Right kidney (tissue), 9 donors: ENCODE results near the gene GFI1B.
"Not testable (repeated sequence)": the region's sequence is repeated elsewhere in the genome, so short reads cannot be mapped to it uniquely, and the experiment has no call there.

Source experiments
- DNase-seq: peaks from one replicate; pipeline ENCODE4 v3.0.0-alpha.2; 2016
- long read RNA-seq, 8 donors: transcript quantifications; one replicate each; lab custom pipeline, GENCODE V29; 2026

GFI1B gene
- long read RNA-seq, donor 1, result 0 reads
- long read RNA-seq, donor 2, result 0 reads
- long read RNA-seq, donor 3, result 0 reads
- long read RNA-seq, donor 4, result 0 reads
- long read RNA-seq, donor 5, result 0 reads
- long read RNA-seq, donor 6, result 0 reads
- long read RNA-seq, donor 7, result 0 reads
- long read RNA-seq, donor 8, result 0 reads

DNA sequence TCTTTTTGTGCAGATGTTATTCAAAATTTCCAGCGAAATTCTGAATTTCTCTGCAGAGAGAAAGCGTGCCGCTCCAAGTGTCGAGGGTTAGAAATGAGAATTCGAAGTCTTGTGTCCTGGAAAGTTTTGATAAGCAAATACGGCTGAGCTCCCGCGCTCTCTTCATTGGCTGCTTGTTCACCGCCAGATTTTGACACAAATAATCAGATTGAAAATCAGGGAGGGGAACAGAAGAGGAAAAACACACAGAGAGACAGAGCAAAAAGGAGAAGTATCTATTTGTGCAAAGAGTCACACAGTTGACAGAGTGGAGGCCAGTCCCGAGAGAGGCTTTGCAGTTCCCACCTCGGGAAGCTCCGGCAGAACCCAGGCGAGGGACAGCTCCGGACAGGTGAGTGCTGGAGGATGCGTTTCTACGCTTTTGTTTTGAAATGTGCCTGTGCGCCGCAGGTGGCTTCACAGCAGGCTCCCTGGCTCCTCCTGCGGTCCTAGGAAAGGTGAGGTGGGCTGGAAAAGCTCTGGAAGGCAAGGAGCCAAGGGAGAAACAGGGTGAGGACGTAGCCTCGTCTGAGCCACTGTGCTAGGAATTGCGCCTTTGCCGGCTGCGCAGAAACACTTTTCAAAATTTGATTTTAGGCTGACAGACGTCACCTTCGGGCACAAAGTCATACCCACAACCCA, at the start of gene GFI1B:
Gene GFI1B, plus strand, starts transcription at position 244 of the 681 bp plus-strand sequence. CDS start 7,985 bp downstream, outside the sequence.
- no peak for DNase-seq

DNA sequence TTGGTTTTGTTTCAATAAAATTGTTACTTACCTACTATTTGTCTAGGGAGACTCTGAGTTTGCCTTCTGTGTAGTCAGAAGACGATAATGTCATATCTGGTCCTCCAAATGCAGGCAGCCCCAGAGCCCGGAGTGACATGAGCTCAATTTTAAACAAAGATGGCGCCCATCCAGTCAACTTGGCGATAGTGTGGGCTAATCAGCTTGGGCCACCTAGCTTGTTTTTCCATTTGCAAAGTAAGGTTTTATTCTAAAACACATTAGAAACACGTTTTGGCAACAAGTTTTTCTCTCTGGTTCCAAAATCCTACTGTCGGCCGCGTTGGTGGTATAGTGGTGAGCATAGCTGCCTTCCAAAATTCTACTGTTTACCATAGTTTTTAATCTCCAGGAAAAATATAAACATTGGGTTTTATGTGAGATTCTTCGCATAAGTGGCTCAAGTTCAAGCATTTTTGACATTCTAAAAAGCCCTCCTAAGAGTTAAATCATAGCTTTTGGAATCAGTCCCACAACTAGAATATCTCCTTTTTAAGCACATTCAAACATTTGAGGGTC, 47.2 kb upstream of the GFI1B start:
- no peak for DNase-seq

DNA sequence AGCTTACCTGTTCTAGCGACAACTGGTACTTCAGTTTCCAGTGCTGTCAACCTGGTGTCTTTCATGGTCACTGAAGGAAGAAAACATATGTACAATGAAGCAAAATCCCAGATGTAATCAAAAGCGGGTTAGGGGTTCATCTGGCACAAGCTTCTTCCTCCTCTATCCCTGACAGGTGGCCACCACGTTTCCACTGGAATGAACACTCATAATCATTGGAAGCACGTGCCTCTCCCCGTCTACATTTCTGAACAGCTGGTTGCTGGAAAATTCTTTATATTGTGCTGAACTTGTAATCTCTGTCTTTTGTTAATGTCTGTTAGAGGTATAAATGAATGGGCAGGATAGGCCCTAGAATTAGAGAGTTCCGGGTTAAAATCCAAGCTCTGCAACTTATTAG, 43.5 kb upstream of the GFI1B start:
- no peak for DNase-seq

DNA sequence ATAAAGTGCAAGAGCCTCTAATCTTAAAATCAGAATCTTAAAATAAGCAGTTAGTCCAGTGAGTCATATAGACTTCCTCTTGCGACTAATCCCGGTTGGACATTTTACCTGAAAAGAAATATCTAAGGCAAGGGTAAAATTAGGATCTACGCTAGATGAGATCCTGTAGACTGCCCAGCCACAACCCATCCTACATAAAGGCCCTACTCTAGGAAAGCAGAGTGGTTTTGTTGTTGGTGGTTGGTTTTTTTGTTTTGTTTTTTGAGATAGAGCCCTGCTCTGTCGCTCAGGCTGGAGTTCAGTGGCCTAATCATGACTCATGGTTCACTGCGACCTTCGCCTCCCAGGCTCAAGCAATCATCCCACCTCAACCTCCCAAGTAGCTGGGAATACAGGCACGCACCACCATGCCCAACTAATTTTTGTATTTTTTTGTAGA, 41.0 kb upstream of the GFI1B start:
- DNase-seq, result no peak

DNA sequence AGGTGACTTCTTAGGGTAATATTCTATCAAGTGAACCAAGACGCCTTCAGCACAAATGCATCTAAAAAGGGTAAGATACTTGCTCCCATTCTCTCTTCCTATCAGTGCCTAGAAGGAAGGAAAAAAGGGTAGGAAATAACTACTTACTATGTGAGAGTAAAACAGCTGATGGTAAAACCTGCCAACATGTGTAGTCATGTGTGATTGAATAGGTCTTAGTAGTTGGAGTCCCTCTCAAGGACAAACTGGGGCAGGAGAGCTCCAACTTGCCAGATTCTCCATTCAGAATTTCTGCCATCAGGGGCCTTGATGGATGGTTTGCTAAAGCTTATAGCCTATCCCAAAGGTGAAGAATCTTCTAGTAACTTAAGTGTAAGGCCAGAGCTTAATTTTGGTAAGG, 39.3 kb upstream of the GFI1B start:
- no peak for DNase-seq

DNA sequence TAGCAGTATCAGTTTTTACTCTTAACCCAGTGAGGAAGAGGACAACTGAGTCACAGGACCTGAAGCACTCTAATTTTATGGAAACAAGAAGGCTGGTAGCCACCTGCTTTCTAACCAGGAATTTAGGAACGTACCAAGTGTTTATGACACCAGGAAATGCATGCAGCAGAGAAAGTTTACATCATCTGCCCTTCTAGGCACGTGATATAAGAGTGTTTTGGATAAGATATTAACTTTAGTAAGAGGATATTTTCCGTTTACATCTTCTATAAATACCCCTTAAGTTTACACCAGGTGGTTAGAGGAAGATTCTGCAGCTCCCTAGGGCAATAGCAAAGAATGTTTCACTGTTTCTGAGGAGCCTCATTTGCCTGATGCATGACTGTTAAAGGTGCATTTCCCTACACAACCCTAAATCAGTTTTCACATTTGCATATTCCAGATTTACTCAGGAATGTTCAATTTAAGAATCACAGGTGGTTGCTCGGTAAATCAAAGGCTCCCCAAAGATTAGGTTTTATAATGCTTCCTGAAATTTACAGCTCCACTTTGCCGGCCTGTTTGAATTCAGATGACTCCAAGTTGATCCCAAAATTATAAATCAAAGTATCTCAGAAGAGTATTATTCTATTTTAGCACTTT, 35.8 kb upstream of the GFI1B start:
- DNase-seq, result no peak

DNA sequence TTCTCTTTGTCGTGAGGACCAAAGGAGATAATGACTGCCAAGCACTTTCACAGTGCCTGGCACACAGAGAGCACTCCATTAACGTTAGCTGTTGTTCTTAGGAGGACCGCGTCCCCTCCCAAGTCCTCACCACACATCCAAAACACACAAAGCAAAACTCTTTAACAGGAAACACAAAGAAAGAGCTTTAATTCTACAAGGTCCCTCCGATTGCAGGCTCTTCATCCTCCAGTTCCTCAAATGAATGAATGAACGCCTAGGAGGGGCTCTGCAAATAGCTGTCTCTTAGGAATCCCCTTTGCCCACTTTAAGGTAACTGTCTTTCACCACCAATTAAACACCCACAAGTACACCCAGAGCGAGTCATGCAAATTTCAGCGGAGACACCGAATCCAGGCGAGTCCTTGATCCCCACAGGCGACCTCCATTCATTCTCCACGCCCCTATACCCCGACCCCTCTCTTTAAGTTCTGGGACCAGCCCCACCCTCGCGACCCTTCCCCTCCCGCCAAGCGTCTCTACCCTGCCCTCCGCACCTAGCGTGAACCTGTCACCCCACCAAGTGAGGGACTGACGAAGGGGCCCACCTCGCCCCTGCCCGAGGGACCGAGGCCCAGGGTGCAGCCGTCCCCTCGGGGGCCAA, 34.7 kb upstream of the GFI1B start:
- no peak for DNase-seq

DNA sequence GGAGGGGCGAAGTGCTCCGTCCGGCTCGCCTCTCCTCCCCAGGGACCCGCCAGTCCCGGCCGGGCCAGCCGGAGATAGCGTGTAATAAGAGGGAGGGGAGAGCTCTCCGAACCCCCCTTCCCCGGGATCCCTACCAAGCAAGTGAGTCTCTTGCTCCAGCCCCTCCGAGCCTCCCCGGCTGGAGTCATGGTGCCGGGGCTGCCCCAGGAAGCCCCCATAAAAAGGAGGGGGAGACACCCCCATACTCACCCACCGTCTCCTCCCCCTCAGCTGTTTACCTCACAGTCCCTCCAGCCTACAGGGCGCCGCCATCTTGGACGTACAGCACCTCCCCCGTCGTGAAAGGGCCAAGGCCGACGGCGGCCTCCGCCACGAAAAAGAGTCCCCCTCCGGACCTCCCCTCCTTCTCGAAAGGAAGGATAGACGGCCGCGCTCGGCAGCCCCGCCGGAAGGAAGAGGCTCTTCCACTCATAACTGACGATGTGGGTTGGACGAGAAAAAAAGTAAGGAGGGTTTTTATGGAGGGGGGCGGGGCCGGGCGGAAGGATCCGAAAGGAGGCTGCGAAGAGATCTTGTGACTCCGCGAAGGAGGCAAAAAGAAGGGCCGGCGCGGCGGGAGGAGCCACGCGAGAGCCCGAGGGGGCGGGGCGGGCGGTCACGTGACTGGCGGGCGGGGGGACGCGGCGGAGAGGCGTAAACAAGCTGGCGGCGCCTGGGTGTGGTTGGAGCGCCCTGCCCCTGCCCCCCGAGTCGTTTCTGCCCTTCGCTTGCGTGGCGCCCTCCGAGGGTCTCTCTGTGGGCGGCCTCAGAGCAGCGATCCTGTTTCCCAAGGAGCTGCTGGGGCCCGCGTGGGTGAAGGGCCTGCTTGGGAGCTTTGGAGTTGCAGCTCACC, 34.0 kb upstream of the GFI1B start, which contains the start of gene TSC1:
Gene TSC1, minus strand, starts transcription at position 323 of the 892 bp plus-strand sequence. CDS start 15,744 bp downstream, outside the sequence.
- peak; percentile 99 for DNase-seq

DNA sequence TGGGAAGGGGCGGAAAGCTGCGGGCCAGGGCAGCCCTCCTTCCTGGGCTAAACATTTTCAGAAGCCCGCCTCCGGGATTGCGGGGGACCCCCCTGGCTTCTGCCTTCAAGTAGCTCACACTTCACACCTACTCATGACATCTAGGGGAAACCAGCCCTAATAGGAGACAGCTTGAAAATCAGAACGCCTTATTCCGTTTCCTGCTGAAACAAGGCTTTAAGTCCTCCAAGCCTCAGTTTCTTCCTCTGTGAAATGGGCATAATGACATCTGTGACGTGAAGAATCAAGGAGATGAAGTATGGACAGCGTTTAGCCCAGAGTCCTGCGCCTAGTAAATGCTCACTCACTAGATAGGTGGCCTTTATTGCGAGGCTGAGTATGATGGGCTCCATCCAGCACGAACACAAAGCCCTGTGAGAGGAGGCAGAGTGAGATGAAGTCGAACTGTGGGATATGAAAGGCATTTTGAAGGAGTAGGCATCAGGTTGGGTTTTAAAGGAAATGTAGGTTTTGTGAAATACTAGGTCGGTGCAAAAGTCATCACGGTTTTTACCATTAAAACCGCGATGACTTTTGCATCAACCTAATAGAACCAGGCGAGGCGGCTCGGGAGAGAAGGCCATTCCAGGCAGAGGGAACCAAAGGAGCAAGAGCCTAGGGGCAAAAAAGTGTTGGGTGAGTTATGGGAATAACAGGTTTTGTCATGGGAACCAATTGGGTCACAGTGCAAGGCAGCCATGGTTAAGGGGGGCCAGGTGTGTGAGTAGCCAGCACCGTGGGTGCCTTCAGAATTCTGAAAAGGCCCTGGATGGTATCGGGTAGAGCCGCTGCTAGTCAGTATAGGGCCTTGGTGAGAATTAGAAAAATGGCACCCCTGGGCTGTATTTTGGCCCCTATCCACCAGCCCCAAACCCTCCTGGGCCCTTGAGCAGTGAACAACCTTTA, 33.0 kb upstream of the GFI1B start:
- DNase-seq, result no peak

DNA sequence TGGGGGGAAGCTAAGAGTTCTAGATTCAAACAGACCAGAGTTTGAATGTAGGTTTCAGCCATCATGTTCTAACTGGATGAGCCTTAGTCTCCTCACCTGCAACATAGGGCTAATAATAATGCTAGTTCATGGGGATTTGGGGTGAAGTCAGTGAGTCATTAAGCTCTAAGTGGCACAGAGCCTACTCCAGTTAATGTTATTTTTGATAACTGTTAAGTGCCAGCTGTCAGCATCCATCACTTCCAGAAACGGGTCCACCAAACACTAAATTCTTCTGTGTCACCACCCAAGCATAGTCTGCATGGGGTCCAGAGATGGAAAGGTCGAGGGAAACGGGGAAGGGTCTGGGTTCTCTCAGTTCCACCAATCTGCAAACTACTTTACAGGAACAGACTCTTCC, 32.3 kb upstream of the GFI1B start:
- peak; percentile 7 for DNase-seq

DNA sequence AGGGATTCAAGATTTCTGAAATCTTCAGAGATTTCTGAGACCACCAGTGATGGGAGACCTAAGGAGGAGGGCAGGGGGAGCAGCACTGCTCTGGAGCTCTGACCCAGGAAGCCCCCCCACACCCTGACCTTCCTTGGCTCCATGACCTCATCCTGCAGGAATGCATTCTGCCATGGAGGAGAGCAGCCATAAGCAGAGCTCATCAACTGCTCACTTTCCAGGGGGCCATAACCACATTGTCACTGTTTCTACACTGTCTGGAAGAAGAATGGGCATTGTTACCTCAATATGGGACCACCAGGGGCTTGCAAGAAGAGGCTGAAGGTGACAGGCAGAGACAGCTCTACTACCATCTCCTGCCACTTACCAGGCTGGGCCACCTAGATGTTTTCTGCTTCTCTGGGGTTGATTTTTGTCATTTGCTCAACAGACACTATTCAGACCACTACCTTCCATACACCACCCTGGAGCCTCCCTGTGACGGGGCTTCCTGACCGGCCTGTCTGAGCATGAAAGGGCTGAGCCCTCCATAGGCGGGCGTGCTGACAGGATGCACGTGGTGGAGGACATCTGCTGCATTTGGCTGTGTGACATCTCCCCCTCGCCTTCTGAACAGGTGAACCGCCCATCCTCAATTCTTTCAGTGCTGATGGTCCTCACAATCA, 31.7 kb upstream of the GFI1B start:
- DNase-seq, result no peak

DNA sequence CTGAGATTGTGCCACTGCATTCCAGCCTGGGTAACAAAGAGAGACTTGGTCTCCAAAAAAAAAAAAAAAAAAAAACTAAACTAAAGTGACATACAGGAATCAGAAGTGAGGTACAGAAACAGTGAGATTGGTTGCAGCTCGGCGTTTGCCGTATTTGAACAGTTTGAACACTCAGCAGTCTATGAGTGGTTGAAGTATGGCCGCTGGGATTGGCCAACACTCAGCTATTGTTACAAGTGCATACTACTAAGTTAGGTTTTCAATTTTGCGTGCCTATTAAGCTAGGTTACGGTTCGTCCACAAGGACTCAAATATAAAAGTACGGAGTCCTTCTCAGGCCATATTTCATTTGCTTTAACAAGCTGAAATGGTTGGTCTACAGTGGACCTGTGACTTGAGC, 30.7 kb upstream of the GFI1B start:
- no peak for DNase-seq

DNA sequence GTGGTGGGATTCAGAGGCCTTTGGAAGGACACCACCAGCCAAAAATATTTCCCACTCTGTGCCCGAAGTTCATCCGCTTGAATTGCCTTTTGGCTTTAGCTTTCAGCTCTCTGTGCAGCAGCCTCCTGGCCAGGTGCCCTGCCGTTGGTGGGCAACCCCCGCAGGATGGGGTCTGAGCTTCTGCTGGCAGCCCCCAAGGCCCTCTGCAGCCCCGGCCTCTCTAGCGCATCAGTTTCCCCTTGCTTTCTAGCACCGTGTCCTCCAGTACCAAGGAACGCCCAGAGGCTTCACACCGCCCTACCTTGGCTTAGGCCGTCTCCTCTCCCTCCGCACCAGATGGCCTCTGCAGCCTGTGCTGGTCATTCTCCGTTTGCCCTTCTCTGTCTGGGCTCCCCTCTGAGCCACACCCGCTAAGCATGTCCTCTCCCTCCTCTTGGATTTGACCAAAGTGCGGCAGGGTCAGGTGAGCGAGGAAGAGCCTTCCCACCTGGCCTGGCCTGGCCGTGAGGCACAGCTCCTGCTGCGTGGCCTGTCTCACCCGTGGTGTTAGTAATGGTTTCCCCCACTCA, 29.9 kb upstream of the GFI1B start:
- DNase-seq, result no peak

DNA sequence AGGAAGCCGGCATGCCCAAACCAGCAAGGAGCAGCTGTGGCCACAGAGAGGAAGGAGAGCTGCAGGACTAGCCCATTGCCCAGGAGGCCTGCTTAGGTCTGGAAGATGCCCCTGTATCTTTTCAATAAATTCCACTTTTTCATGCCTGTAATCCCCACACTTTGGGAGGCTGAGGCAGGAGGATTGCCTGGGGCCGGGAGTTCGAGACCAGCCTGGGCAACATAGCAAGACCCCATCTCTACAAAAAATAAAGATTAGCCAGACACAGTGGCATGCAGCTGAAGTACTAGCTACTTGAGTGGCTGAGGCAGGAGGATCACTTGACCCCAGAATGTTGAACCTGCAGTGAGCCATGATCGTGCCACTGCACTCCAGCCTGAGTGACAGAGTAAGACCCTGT, 28.8 kb upstream of the GFI1B start:
- no peak for DNase-seq

DNA sequence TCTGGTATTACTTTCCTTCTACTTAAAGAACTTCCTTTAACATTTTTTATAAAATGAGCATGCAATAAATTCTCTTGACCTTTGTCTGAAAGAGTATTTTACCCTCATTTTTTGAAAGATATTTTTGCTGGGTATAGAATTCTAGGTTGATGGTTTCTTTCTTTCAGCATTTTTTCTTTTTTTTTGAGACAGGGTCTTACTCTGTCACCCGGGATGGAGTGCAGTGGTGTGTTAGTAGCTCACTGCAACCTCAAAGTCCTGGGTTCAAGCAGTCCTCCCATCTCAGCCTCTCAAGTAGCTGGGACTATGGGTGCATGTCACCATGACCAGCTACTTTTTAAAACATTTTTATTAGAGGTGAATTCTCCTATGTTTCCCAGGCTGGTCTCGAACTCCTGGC, 23.4 kb upstream of the GFI1B start:
- no peak for DNase-seq

DNA sequence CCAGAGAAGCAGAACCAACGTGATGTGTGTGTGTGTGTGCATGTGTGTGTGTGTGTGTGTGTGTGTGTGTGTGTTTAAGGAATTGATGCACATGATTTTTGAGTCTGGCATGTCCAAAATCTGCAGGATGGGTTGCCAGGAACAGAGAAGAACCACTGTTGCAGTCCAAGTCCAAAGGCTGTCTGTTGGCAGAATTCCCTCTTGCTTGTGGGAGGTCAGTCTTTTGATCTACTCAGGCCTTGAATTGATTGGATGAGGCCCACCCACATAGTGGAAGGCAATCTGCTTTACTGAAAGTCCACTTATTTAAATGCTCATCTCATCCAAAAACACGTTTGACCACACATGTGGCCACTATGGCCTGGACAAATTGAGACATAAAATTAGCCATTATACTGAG, 22.7 kb upstream of the GFI1B start:
- no peak for DNase-seq

DNA sequence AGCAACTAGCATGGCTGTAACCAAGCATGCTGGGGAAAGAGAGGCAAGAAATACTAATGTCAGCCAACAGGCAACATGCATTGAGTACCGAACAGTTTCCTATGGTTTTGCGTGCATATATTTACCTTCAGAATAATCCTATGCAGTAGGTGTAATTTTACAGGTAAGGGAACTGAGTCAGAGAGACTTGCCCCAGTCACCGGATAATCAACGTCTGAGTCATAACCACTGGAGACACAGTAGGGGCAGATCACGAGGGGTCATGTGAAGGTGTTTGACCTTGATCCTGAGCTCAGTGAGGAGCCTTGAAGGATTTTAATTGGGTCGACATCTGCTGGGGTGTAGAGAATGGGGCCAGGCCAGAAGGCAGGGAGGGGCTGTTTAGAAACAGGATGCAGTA, 20.7 kb upstream of the GFI1B start:
- DNase-seq, result no peak

DNA sequence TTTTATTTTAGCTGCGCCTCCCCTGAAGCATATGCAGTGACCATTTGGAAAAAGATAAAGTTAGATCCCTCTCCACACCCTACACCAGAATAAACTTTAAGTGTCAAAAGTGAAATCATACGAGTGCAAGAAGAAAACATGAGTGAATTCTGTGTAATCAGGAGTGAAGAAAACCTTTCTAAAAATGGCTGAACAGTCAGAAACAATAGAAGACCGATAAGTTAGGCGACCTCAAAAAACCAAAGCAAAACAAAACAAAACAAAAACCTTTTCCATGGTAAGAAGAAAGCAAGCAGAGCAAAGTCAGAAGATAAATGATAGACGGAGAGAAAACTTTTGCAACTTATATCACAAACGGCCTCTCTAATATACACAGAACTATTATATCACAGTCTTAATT, 17.5 kb upstream of the GFI1B start:
- DNase-seq, result no peak

DNA sequence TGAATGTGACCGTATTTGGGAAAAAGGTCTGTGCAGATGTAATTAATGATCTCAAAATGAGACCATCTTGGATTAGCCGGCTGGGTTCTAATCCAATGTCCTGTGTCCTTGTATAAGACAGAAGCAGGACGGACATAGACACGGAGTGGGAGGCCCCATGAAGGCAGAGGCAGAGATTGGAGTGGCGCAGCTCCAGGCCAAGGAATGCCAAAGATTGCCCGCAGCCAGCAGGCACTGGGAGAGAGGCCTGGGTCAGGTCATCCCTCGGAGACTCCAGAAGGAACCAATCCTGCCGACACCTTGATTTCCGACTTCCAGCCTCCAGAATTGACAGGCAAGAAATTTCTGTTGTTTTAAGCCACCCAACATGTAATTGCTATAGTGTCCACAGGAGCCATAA, 13.0 kb upstream of the GFI1B start:
- no peak for DNase-seq

DNA sequence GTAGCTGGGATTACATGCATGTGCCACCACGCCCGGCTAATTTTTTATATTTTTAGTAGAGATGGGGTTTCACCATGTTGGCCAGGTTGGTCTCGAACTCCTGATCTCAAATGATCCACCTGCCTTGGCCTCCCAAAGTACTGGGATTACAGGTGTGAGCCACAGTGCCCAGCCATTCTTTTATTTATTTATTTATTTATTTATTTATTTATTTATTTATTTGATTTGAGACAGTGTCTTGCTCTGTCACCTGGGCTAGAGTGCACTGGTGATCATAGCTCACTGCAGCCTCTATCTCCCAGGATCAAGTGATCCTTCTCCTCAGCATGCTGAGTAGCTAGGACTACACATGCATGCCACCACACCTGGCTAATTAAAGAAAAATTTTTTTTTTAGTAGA, 10.6 kb upstream of the GFI1B start:
- not testable (repeated sequence) for DNase-seq
